A673 (cell line): ENCODE data around the gene FBXL22.
A peak's percentile ranks its signal among the peaks of the same experiment; 100 is the strongest.

Experiments
- EZH2 ChIP-seq: fragments of 200-600 bp; sonication (generic); IDR thresholded peaks from 2 replicates; pipeline ENCODE4 v1.6.1; 2017; ENCODE audit warnings: borderline replicate concordance, low read depth, mild to moderate bottlenecking, mixed read lengths, antibody characterized with exemption, low read length; ENCODE audit not compliant: poor library complexity, severe bottlenecking
- TF ChIP-seq, protein P1 (sequence below): fragments of 300-800, 200-600 bp; sonication (generic); conservative IDR thresholded peaks from 2 replicates; pipeline ENCODE4 v1.5.1; 2017; ENCODE audit warnings: low read depth, mild to moderate bottlenecking, antibody characterized with exemption, low read length, moderate library complexity, mixed read lengths

DNA sequence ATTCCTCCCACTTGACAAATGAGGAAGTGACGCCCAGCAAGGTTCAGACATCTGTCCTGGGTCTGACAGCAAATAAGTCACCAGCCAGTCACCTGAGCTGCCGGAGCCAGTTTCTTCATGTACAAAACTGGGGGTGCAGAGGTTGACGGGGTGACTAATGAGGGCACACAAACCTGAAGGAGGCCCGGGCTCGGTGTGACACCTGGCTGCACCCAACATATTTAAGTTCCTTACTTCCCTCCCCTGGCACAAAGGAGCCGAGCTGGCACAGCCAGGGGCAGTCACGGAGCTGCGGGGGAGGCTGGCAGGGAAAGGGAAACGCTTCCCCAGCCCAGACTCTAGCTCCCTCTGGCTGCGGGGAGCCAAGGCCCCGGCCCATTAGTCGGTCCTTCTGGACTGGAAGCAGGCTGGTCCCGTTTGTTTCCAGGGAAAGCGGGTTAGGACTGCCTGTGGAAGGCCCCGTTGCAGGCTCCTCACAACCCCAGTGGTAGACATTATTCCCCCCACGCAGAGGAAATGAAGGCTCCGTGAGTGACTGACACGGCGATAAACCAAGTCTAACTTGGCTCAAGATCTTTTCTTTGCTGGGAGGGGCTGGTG, 2.3 kb downstream of the FBXL22 start:
- TF ChIP-seq, protein P1, sequence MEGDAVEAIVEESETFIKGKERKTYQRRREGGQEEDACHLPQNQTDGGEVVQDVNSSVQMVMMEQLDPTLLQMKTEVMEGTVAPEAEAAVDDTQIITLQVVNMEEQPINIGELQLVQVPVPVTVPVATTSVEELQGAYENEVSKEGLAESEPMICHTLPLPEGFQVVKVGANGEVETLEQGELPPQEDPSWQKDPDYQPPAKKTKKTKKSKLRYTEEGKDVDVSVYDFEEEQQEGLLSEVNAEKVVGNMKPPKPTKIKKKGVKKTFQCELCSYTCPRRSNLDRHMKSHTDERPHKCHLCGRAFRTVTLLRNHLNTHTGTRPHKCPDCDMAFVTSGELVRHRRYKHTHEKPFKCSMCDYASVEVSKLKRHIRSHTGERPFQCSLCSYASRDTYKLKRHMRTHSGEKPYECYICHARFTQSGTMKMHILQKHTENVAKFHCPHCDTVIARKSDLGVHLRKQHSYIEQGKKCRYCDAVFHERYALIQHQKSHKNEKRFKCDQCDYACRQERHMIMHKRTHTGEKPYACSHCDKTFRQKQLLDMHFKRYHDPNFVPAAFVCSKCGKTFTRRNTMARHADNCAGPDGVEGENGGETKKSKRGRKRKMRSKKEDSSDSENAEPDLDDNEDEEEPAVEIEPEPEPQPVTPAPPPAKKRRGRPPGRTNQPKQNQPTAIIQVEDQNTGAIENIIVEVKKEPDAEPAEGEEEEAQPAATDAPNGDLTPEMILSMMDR = peak; percentile 70
- TF ChIP-seq EZH2 = no peak
